GM19328 (cell line): ENCODE data around the gene ITGA4.

Source experiments
- ATAC-seq: cut with Tn5 transposase; IDR thresholded peaks from one replicate; pipeline ENCODE4 v1.9.1; 2021; ENCODE audit warnings: mild to moderate bottlenecking, moderate library complexity; ENCODE audit not compliant: unreplicated experiment

ITGA4 gene

DNA sequence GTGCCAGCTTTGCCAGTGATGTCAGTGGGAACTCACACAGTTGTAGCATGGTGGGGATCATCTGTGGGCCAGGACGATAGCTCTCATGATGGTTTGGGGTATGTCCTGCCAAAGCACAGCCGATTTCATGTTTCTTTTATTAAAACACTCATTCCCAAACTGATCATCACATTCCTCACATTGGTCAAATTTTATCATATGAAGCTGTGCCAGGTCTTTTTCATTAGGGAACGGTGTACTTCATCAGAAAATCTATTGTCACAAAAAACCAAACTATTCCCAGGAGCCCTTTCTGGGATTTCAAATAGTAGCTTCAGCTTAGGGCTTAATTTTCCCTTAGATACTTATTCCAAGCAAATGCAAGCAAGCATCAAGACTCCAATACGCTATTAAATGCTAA lies 42.0 kb downstream of the ITGA4 start:
- no peak for ATAC-seq

DNA sequence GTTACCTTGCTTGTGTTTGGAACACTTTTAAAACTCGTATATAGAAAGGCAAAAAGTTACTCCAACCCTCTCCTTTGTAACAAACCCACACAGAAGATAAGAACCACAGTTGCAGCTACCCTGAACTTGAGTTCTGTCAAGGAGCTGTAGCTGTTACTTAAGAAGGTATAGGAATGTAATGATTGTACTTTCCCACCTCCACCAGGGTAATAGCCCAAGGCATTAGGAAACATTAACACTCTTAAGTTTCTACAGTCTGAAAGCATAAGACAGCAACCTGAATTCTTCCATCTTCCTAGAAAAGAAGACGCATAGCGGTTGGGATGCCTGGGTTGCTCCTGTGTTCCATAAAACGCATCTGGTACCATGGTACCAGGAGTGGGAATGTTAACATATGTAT lies 43.0 kb downstream of the ITGA4 start:
- ATAC-seq: no peak

DNA sequence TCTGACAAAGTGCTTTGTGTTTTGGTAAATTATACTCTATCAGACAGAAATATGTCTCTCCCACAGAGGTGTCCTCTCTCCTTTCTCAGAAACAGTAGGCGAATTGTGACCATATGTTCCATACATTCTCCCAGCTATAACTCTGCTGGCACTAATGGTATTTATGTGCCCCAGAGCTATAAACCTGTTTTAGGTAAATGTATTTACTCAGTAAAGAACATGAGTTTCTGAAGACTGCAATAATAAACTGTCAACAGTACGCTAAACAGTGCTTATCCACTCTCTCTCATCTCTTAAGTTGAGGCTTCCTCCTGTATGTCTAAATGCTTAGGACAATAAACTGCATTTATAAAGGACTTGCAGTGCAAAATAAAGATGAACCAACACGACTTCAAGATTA lies 58.5 kb downstream of the ITGA4 start:
- no peak for ATAC-seq

DNA sequence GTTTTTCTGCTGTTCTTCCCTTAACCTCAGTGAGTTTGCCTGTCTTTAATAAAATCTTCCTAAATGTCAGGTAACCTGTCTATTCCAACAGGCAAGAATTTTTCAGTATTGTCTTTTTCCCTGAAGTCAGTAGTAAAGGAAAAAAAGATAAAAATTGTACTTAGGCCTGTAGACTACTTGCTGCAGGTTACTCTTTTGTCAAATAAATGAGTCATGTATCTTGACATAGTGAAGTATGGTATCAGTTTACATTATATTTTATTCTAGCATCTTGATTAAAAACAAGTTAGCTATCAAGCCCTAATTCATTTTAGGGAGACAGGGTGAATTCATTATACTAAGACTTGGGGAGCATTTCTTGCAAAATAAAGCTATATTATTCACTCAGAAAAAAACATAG lies 59.8 kb downstream of the ITGA4 start:
- ATAC-seq: no peak

DNA sequence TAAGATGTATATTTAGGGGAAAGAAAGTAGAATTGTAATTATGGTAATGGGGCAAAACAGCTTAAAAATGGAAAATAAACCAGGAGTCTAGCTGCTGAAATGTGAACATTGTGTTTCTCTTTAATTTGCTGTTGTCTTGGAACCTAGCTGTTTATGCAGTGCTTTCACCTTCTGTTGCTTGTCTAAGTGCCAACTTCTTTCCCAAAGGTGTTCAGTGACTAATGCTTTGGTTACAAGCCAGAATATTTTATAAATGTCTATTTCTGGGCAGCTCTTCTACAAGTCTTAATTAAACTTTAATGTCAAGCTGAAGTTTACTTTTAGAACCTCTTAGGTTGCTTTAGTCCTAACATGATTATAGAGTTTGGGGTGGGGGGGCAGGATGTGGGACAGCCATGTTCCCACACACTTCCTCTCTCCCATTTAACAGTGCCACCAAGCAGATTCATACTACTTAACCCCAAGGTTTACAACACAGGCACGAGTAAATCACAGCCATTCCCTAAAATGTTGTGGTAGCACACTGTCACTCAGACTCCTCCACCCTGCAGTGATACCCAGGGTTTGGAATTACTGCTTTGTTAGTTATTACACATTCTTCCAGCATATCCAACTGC lies 60.6 kb downstream of the ITGA4 start:
- ATAC-seq: no peak

DNA sequence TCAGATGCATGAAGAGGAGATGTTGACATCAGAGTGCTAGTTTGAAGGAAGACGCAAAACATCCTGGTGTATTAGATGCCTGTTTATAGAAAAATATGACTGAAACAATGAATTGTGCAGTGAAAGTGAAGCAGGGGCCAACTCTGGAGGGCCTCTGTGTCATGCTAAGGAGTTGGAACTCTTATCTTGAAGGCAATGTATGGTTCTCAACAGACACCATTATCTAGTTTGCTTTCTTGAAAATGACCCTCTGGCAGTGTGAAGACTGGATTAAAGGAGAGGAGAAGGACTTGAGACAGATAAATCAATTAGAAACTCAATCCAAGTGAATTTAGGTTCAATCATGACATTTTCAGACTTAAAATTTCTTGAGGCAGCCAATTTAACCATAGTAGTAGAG lies 63.1 kb downstream of the ITGA4 start:
- no peak for ATAC-seq

DNA sequence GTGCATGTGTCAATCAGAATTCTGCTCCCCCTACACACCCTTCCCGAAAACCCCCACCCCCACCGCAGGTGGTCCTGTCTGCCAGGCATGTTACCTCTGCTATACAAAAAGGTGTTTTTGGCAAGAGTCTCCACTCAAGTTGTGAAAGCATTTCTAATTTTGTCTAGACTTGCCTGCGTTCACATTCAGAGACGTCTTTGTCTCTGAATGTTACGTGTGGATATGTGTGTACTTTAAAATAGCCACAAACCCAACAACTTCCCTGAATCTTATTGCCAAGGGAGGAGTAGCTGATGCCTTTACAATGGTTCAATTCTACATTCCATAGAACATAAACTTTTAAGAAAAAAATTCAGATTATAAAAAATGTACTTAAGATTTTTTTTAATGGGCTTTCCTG lies 66.6 kb downstream of the ITGA4 start:
- ATAC-seq: no peak

DNA sequence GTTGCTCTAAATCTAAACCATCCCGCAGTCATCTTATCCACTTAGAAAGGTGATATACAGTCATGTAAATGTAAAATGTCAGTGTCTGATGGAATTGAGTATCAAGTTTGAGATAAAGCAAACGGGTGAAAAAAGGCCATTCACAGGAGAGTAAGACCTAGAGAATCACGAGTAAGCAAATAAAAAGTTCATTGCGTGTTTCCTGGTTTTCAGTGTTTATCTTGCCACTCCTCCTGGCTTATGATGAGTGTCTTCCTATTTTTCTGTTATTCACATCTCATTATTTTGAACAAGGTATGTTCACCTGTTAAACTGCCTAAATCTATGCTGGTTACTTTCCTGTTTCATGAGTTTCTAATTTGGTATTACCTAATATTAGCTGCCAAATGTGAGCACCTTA lies 68.8 kb downstream of the ITGA4 start:
- ATAC-seq: no peak

DNA sequence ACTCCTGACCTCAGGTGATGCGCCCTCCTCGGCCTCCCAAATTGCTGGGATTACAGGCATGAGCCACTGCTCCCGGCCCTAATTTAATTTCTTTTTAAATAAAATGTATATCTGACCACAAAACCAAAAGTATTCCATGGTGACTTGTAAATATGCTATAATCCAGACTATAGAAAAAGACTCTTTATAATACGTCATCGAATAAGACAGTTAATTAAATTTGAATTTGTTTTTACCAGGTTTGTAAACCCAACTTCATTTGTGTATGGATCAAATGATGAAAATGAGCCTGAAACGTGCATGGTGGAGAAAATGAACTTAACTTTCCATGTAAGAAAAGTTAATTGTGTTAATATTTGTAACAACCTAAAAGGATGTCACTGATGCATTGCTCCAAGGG lies 69.9 kb downstream of the ITGA4 start:
- no peak for ATAC-seq

DNA sequence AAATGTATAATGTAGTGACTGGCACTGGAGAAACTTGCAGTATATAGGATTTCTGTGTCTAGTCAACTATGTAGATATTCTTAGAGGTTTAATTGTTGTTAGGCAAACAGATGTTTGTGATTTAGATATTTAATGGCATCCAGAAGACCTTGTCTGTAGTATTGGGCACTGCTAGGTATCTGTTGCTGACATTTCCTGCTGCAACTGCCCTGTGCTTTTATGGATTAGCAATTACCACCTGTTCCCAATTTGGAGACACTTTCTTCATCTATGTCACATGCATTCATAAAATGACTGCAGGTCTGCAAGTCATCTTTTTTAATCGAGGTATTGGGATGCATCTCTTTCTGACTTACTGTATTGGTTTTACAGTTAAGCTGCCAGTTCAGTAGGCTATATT lies 71.3 kb downstream of the ITGA4 start:
- ATAC-seq: no peak

DNA sequence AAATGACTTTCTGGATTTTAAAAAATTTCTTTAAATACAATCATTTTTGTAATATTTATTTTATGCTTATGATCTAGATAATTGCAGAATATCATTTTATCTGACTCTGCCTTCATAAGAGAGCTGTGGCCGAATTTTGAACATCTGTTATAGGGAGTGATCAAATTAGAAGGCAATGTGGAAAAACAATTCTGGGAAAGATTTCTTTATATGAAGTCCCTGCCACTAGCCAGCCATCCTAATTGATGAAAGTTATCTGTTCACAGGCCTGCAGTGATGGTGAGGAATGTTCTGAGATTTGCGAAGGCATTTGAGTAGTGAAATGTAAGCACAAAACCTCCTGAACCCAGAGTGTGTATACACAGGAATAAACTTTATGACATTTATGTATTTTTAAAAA lies 79.5 kb downstream of the ITGA4 start:
- ATAC-seq: no peak

DNA sequence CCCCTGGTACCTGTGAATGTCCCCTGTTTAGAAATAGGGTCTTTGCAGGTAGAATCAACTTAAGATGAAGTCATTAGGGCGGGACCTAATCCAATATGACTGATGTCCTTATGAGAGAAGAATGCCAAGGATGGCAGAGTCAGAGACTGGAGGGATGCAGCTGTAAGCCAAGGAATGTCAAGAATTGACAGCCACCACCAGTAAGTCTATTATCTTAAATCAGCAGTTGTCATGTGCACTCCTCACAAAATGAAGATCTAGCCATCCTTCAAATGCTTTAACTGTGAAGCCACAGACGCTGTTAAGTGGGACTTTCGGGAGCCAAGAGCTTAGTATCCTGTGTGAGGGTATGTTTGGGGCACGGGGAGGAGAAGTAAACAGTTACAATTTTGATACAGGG lies 83.2 kb downstream of the ITGA4 start:
- ATAC-seq: no peak

DNA sequence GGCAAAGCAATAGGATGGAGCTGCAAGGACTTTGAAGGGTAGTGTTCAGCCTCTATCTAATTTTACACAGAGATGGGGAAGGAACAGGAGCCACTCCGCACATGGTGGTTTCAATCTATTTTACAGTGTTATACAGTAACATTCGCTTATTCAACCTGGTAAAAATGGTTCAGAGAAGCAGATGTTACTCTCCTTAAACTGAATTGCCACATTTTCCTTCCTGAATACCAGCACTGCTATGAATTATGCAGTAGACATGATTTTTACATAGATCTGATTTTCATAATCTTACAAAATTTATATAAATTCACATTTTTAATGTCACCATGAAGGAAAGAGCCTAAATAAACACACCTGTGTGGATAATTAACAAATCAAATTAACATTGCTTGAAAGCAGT lies 85.0 kb downstream of the ITGA4 start:
- ATAC-seq: no peak

DNA sequence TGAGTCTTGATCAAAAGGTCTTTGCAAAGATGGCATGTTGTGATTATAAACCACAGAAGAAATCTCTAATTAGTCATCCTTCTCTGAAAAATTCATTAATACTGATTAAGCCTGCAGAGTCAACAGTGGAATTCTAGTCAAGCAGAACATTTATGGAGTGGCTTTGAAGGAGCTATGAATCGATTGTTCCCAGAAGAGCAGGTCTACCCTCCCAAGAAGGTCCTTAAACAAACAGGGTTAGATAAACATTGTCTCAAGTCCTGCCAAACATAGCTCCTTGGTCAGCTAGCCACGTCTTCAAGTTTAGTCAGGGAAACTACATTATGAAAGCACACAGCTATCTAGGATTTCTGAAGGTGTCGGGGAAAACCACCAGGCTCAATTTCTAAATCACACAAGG lies 88.9 kb downstream of the ITGA4 start:
- ATAC-seq: no peak

DNA sequence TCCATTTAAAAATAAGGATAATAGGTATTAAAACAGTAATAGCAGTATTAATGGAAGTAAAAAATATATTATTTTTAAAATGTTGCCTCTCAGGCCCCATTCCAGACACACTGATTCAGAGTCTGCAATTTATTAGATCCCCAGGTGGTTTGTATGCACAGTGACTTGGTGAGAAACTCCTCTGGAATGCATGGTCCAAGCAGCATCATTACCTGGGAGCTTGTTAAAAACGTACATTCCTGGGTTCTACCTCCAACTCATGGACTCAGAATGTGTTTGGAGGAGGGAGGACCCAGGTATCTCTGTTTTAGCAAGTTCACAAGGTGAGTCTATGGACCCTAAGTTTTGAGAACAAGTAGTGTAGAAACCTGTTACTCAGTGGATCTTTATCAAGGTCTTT lies 95.6 kb downstream of the ITGA4 start:
- ATAC-seq: no peak

DNA sequence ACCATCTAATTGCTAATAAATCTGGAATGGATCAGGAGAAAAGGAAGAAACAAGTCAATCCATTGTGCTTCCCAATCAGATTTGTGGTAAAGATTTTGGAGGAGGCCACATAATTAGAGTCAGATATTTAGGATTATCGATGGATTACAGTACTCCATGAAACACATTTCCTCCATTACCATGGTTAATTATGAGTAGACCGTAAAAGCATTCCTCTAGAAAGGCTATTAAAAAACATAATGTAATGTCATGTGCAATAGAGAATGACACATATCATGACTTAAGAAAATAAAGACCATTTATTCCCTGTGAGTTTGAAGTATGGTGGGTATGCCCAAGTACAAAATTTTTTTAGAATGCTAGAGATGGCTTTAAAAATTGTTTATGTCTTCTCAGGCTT lies 96.1 kb downstream of the ITGA4 start:
- ATAC-seq: no peak

DNA sequence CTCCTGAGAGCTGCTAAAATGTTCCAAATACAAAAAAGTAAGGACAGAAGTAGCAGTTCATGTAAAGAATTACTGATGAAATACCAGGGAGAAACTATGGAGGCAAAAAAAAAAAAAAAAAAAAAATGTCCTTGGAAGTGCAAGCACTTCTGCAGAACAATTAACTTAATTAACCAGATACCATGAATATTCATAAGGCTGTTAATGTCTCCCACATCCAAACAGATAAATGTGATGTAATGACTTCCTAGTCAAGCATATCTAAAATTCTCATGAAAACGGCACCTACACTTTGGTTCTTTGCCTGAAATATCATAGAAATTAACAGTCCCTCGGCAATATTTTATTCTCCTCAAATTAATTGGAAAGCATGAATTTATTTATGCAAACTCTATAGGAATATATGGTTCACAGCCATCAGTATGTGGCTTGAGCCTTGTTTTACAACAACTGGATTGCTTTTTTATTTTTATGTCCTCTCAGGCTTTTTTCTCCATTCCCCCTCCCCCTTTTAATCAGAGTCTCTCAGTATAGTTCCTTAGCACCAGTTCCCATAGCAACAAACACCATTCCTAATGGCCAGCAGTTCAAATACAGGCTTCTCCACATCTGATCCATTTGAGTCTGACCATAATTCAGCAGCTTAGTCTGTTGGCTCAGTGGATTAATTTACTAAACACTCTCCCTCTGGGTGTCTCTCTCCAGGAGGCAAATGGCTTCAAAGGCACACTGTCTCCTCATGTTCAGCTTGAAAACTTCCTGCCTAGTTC lies 97.1 kb downstream of the ITGA4 start:
- ATAC-seq: no peak

DNA sequence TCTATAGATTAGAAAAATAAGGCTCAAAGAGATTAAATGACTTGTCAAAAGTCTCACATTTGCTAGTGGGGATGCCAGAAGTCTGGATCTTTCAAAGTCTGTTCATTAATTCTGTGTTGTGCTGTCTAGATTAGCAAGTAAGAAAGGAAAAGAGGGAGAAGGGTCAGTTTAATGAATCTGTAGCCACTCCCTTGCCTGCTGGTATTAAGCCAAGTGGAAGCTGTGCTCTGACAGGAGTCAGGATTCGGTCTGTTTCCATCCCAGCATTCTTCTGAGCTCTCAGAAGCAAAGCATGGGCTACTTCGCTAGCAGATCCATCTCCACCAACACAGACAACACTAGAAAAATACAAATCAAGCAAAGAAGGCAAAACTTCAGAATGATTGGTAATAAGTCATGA lies 101.2 kb downstream of the ITGA4 start:
- no peak for ATAC-seq

DNA sequence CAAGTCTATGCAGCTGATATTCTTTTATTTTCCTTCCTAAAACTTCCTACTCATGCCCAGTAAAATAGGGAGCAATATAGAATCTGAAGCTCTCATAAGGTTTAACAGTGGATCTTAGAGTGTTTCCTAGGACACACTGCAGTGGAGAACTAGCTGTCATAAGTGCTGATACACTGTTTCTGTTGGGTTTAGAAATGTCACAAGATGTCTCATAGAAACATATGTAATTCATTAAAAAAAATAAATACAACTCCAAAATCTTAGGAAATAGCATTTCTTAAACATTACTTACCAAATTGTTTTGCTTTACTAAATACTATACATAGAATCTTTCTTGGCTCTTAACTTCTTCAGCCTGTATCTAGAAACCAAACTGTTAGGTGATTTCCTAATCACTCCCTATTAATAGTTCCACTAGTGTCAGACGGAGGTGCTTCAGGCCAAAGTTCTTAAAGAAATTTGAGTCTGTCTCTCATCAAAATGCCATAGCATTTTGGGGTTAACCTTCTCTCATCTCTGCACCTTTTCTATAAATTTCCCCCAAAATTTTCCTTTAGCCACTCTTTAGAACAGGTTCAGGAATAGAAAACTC lies 106.0 kb downstream of the ITGA4 start:
- no peak for ATAC-seq

DNA sequence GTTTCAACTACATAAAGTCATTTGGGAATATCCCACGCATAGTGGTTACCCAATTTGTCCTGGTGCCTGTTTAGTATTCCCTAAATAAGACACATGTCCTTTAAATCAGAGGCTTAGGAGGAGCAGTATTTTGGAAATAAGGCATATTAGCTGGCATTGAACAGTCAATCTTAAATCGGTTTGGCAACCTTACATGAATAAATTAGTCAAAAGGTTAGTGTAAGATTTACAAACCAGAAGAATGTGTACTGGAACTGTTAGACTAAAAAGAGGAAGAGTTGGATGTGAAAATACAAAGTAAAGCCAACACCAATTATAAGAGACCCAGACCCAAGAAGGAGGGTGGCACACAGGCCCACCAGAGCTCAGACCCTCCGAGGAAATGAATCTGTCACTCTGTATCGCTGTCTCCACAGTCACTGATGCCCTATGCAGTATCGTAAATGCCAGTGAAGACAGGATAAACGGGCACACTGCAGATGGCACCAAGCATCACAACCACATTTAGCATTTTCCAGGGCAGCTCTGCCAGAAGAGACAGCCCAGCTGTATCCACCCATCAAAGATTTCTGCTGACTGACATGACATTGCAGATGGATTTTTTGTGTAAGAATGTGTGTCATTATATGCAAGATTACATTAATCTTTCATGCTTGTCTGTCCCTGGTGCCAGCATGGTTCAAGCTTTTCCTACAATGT lies 109.3 kb downstream of the ITGA4 start:
- ATAC-seq: no peak

DNA sequence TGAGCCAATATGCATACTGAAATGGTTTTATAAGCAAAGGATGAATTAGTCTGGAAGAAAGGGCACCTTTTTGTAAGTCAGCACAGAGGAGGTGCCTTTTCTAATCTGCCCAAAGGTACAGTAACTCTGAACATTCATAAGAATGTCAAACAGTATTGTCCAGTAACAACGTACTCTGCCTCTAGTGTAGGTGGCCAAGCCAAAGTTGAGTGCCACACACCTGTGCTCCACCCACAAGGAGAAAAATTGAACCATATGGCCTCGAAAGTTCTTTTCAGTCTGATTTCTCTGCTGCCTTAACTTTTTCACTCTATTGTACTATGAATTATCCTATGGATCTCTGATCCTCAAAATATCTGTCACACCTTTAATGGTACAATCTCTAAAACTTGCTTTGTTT lies 112.9 kb downstream of the ITGA4 start:
- no peak for ATAC-seq
